HG02870 (cell line): Measurements from ENCODE around the gene MAFF.

Experiments
- ATAC-seq: cut with Tn5 transposase; IDR thresholded peaks from one replicate; pipeline ENCODE4 v1.9.1; 2021; ENCODE audit warnings: mild to moderate bottlenecking, moderate library complexity; ENCODE audit not compliant: unreplicated experiment

Gene MAFF

GRCh38 chr22:38246046-38246658, 44.4 kb downstream of the MAFF start:
- ATAC-seq: no peak

GRCh38 chr22:38246692-38247091, 44.9 kb downstream of the MAFF start:
- ATAC-seq: no peak

- no peak for ATAC-seq
Measured at GRCh38 chr22:38247713-38248112, 45.9 kb downstream of the MAFF start.

- no peak for ATAC-seq
Measured at GRCh38 chr22:38248280-38248679, 46.5 kb downstream of the MAFF start.

- ATAC-seq: no peak
Measured at GRCh38 chr22:38249301-38249700, 47.5 kb downstream of the MAFF start.

GRCh38 chr22:38249803-38250642, 48.2 kb downstream of the MAFF start:
- no peak for ATAC-seq

GRCh38 chr22:38250643-38251340, 49.0 kb downstream of the MAFF start:
- no peak for ATAC-seq

GRCh38 chr22:38251341-38251692, 49.5 kb downstream of the MAFF start:
- ATAC-seq: no peak

GRCh38 chr22:38255697-38256096, 53.9 kb downstream of the MAFF start:
- ATAC-seq: no peak

- ATAC-seq: no peak
Measured at GRCh38 chr22:38257181-38257580, 55.4 kb downstream of the MAFF start.

- no peak for ATAC-seq
Measured at GRCh38 chr22:38257650-38258250, 56.0 kb downstream of the MAFF start.

- ATAC-seq: no peak
Measured at GRCh38 chr22:38258895-38259294, 57.1 kb downstream of the MAFF start.

GRCh38 chr22:38259370-38259769, 57.6 kb downstream of the MAFF start:
- ATAC-seq: no peak

- ATAC-seq: no peak
Measured at GRCh38 chr22:38260761-38261681, 59.2 kb downstream of the MAFF start.

GRCh38 chr22:38262051-38262795, 60.4 kb downstream of the MAFF start:
- no peak for ATAC-seq

GRCh38 chr22:38264322-38264843, 62.6 kb downstream of the MAFF start:
- no peak for ATAC-seq
